Esophagus squamous epithelium (tissue), 5 donors: ENCODE data around the gene RPUSD4. TPM values are rescaled to one million over a fixed set of nuclear protein-coding genes. Genes with fewer than 3 reads are reported as not detected.

Experiments
- DNase-seq: peaks from one replicate; lab custom pipeline; 2025; lab: John Stamatoyannopoulos, UW
- H3K27ac ChIP-seq, 4 donors: fragments of 200-600 bp; sonication (generic); one replicate each; pipeline ENCODE4 v1.5.1; 2016 to 2019; ENCODE audit warnings: mild to moderate bottlenecking in 1 of 4
- H3K27me3 ChIP-seq, 4 donors: fragments of 200-600 bp; sonication (generic); 1 replicate in 3 of 4; 2 replicates in 1 of 4; pipeline versions ENCODE4 v1.5.1 to v1.6.0; 2017 to 2021; ENCODE audit warnings: antibody characterized with exemption in 1 of 4
- H3K36me3 ChIP-seq, 3 donors: fragments of 200-600 bp; sonication (generic); one replicate each; pipeline ENCODE4 v1.5.1; 2016 to 2019
- H3K4me1 ChIP-seq, 3 donors: fragments of 200-600 bp; sonication (generic); one replicate each; pipeline ENCODE4 v1.5.1; 2017 to 2019
- H3K4me3 ChIP-seq, 4 donors: fragments of 200-600 bp; sonication (generic); 1 replicate in 3 of 4; 2 replicates in 1 of 4; pipeline ENCODE4 v1.5.1; 2016 to 2019; ENCODE audit warnings: mild to moderate bottlenecking in 2 of 4, moderate library complexity in 1 of 4
- H3K9me3 ChIP-seq, 3 donors: fragments of 200-600 bp; sonication (generic); one replicate each; pipeline ENCODE4 v1.5.1; 2016 to 2019
- CTCF ChIP-seq, 6 experiments: fragments of 450-650 bp in 4 of 6; fragments of 200-600 bp in 2 of 6; sonication (generic) in 2 of 6; IDR thresholded peaks; one replicate each; pipeline ENCODE4 v1.5.1; 2016 to 2019; ENCODE audit warnings: antibody characterized with exemption in 6 of 6, mild to moderate bottlenecking in 4 of 6, moderate library complexity in 4 of 6
- POLR2A ChIP-seq, 4 donors: fragments of 450-650 bp; IDR thresholded peaks; one replicate each; pipeline ENCODE4 v1.6.1; 2017; ENCODE audit warnings: antibody characterized with exemption in 4 of 4, mild to moderate bottlenecking in 4 of 4, moderate library complexity in 3 of 4
- WGBS, 2 donors: methylation state at CpG; one replicate each; pipeline ENCODE4 v1.1.5; 2018; 5-methylcytosine and 5-hydroxymethylcytosine counted together
- intact Hi-C: fragments of 100-400 bp; cut with DNase I; formaldehyde crosslinking; loops from one replicate; pipeline ENCODE4 v1.15.0; 2022
- total RNA-seq, 4 donors: library from RNA; depleted of rRNA; stranded (reverse); fragments of >200 nt; gene quantifications; one replicate each; pipeline ENCODE4 v1.1.0, GENCODE V29; 2016
- donor health status: DM: yes; HTN: yes; CAD: no.

RPUSD4 gene
- total RNA-seq, 4 donors from 2014 or later = 11.7 to 28.6 (median 18.4) TPM

DNA sequence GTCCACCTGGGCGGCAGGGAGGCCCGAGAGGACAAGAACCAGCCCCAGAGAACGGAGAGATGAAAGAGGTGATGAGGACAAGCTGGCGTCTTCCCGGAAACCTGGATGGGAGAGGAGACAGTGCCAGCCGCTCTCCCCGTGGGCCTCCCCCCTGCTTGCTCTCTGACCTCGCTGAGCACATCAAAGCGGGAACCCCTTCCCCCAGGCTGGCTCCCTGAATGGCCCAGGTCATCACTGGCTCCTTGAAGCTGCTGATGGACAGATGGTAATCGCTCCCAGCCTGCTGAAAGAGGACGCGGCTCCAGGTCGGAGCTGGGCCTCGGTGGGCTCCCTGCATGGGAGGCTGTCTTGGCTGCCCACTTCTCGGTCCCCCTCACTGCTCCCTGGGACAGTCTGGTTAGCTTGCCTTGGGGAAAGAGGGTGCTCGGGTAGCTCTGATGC, 18.4 kb downstream of the RPUSD4 start:
- Histone ChIP-seq H3K27ac (no peak overlapping the region), H3K9me3 (peaks cover 0 to 8% (median 0%) of the 10 kb centered on the region in 3 donors), H3K27me3 (no peaks in the 10 kb centered on the region), H3K4me3 (no peak overlapping the region), H3K36me3 (peaks cover 3 to 89% (median 16%) of the 10 kb centered on the region in 3 donors), H3K4me1 (peaks cover 0 to 3% (median 0%) of the 10 kb centered on the region in 3 donors)
- 95% methylated on average over 9 to 11 of the region's 16 CpGs for WGBS, 2 donors
- no peak for DNase-seq
- TF ChIP-seq POLR2A (IDR thresholded peaks at IDR 0.05) (no peak), CTCF (IDR thresholded peaks at IDR 0.05) (no peak)
- intact Hi-C loops = no loop called here

GRCh38 chr11:126192361-126192760, 19.1 kb downstream of the RPUSD4 start:
- Histone ChIP-seq H3K27ac (no peak overlapping the region), H3K4me3 (no peak overlapping the region), H3K36me3 (peaks cover 0 to 89% (median 9%) of the 10 kb centered on the region in 3 donors), H3K9me3 (peaks cover 0 to 2% (median 0%) of the 10 kb centered on the region in 3 donors), H3K4me1 (peaks cover 0 to 3% (median 0%) of the 10 kb centered on the region in 3 donors), H3K27me3 (no peaks in the 10 kb centered on the region)
- no peak for DNase-seq
- WGBS, 2 donors = 80 to 84% methylated on average over 7 of the region's 7 CpGs
- intact Hi-C loops = no loop called here
- TF ChIP-seq CTCF (IDR thresholded peaks at IDR 0.05) (no peak), POLR2A (IDR thresholded peaks at IDR 0.05) (no peak)

- 89 to 95% methylated on average over 6 to 9 of the region's 11 CpGs for WGBS, 2 donors
- Histone ChIP-seq H3K36me3 (peaks cover 0 to 82% (median 3%) of the 10 kb centered on the region in 3 donors), H3K27ac (no peak overlapping the region), H3K4me1 (peaks cover 0 to 3% (median 0%) of the 10 kb centered on the region in 3 donors), H3K27me3 (no peaks in the 10 kb centered on the region), H3K9me3 (no peaks in the 10 kb centered on the region), H3K4me3 (no peak overlapping the region)
- intact Hi-C loops = no loop called here
- TF ChIP-seq POLR2A (IDR thresholded peaks at IDR 0.05) (no peak), CTCF (IDR thresholded peaks at IDR 0.05) (no peak)
- no peak for DNase-seq
Observed at GRCh38 chr11:126191379-126192073, 19.9 kb downstream of the RPUSD4 start.

DNA sequence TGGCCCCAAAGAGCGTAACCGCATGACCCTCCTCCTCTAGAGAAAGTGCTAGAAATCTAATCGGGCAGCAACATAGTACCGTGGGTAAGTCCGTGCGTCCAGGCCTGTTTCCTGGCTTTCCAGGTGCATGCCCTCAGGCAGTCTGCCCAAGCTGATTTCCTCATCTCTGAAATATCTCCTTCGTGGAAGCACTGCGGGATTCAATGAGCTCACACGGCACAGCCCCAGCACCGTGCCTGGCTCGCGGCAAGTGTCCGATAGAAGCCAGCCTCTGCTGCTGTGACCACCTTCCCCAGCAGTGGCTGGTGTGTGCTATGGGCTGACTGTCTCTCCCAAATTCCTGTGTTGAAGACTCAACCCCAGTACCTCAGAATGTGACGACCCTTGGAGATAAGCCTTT, 20.7 kb downstream of the RPUSD4 start:
- Histone ChIP-seq H3K27me3 (no peaks in the 10 kb centered on the region), H3K9me3 (no peaks in the 10 kb centered on the region), H3K4me3 (no peak overlapping the region), H3K36me3 (peaks cover 0 to 79% (median 0%) of the 10 kb centered on the region in 3 donors), H3K4me1 (peaks cover 0 to 3% (median 0%) of the 10 kb centered on the region in 3 donors), H3K27ac (no peak overlapping the region)
- DNase-seq = no peak
- WGBS, 2 donors = 46 to 83% methylated on average over 12 to 13 of the region's 14 CpGs
- intact Hi-C loops = no loop called here
- no peak for TF ChIP-seq CTCF (IDR thresholded peaks at IDR 0.05)
- TF ChIP-seq POLR2A (IDR thresholded peaks at IDR 0.05) = no peak
